Nephron (organoid): ENCODE measurements around the gene ABCC11.

Experiments used
- H3K27ac Mint-ChIP-seq, 3 experiments: 2 replicates each; pipeline ENCODE4 v1.8.0; 2020; ENCODE audit warnings: mixed read lengths in 3 of 3, mild to moderate bottlenecking in 2 of 3, moderate library complexity in 1 of 3
- H3K27me3 Mint-ChIP-seq: 2 replicates; pipeline ENCODE4 v1.8.0; 2021; ENCODE audit warnings: low read depth, mild to moderate bottlenecking, moderate library complexity, mixed read lengths
- H3K36me3 Mint-ChIP-seq: 2 replicates; pipeline ENCODE4 v1.8.0; 2020; ENCODE audit warnings: low read depth, mixed read lengths
- H3K4me1 Mint-ChIP-seq: 2 replicates; pipeline ENCODE4 v1.8.0; 2020; ENCODE audit warnings: mixed read lengths
- H3K4me3 Mint-ChIP-seq, 3 experiments: 2 replicates each; pipeline ENCODE4 v1.8.0; 2020; ENCODE audit warnings: mild to moderate bottlenecking in 3 of 3, mixed read lengths in 3 of 3, moderate library complexity in 2 of 3
- H3K9me3 Mint-ChIP-seq: 2 replicates; pipeline ENCODE4 v1.8.0; 2020; ENCODE audit warnings: mixed read lengths
- TF ChIP-seq, protein P1 (sequence below), 3 experiments: fragments of 200-600 bp; sonication (generic); IDR thresholded peaks; one replicate each; pipeline ENCODE4 v1.5.0; 2021; ENCODE audit warnings: antibody characterized with exemption in 3 of 3; ENCODE audit not compliant: unreplicated experiment in 3 of 3

Gene ABCC11

DNA sequence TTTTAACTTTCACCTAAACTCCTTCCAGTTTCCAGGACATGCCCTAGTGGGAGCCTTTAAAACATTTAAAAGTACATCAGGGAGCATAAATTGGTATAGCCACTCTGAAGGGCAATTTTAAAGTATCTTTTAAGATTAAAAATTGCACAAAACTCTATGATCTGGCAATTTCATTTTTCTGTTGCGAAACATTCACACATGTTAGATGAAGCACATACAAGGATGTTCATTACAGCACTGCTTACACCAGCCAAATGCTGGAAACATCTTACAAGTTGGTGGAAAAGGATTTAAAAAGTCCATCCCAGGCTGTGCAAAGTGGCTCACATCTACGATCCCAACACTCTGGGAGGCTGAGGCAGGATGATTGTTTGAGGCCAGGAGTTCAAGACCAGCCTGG is 29.6 kb downstream of the ABCC11 start:
- no peaks in the 10 kb centered on the region for H3K4me1 Mint-ChIP-seq
- H3K36me3 Mint-ChIP-seq: no peaks in the 10 kb centered on the region
- H3K9me3 Mint-ChIP-seq: no peaks in the 10 kb centered on the region
- H3K27ac Mint-ChIP-seq: no peak overlapping the region
- TF ChIP-seq, protein P1, sequence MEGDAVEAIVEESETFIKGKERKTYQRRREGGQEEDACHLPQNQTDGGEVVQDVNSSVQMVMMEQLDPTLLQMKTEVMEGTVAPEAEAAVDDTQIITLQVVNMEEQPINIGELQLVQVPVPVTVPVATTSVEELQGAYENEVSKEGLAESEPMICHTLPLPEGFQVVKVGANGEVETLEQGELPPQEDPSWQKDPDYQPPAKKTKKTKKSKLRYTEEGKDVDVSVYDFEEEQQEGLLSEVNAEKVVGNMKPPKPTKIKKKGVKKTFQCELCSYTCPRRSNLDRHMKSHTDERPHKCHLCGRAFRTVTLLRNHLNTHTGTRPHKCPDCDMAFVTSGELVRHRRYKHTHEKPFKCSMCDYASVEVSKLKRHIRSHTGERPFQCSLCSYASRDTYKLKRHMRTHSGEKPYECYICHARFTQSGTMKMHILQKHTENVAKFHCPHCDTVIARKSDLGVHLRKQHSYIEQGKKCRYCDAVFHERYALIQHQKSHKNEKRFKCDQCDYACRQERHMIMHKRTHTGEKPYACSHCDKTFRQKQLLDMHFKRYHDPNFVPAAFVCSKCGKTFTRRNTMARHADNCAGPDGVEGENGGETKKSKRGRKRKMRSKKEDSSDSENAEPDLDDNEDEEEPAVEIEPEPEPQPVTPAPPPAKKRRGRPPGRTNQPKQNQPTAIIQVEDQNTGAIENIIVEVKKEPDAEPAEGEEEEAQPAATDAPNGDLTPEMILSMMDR (IDR thresholded peaks at IDR 0.05; ENCODE audit: unreplicated experiment in 3 of 3): no peak
- peaks cover 3% of the 10 kb centered on the region for H3K27me3 Mint-ChIP-seq
- H3K4me3 Mint-ChIP-seq: no peak overlapping the region

- no peak overlapping the region for H3K4me3 Mint-ChIP-seq
- no peak overlapping the region for H3K27ac Mint-ChIP-seq
- TF ChIP-seq, protein P1 (IDR thresholded peaks at IDR 0.05; ENCODE audit: unreplicated experiment in 3 of 3): no peak
- H3K36me3 Mint-ChIP-seq: no peaks in the 10 kb centered on the region
- no peaks in the 10 kb centered on the region for H3K9me3 Mint-ChIP-seq
- H3K4me1 Mint-ChIP-seq: no peaks in the 10 kb centered on the region
- H3K27me3 Mint-ChIP-seq: peaks cover 2% of the 10 kb centered on the region
Observed at GRCh38 chr16:48215738-48216137, 31.6 kb downstream of the ABCC11 start.

- no peaks in the 10 kb centered on the region for H3K9me3 Mint-ChIP-seq
- H3K27me3 Mint-ChIP-seq: peaks cover 12% of the 10 kb centered on the region
- no peaks in the 10 kb centered on the region for H3K4me1 Mint-ChIP-seq
- H3K4me3 Mint-ChIP-seq: no peak overlapping the region
- TF ChIP-seq, protein P1 (IDR thresholded peaks at IDR 0.05; ENCODE audit: unreplicated experiment in 3 of 3): no peak
- H3K27ac Mint-ChIP-seq: no peak overlapping the region
- H3K36me3 Mint-ChIP-seq: no peaks in the 10 kb centered on the region
Observed at GRCh38 chr16:48212033-48212432, 35.3 kb downstream of the ABCC11 start.

DNA sequence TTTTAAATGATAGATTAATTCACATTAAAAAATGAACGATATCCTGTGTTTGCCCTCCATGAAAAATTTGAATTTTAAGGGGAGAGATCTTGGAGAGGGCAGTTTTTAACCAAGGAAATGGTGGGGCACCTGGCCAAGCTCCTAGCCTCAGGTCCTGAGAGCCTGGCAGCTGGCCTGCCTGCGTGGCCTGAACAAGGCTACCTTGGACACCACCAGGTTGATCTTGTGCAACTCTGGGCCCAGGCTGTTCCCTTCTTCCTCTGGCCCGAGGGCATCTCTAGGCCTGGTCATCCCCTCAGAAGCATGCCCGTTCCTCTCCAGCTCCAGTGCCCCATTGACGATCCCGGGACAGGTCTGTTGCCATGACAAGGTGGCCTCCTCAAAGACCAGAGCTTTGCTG is 36.6 kb downstream of the ABCC11 start:
- no peak overlapping the region for H3K4me3 Mint-ChIP-seq
- TF ChIP-seq, protein P1 (IDR thresholded peaks at IDR 0.05; ENCODE audit: unreplicated experiment in 3 of 3): no peak
- peaks cover 15% of the 10 kb centered on the region for H3K27me3 Mint-ChIP-seq

GRCh38 chr16:48206594-48207242 is 40.6 kb downstream of the ABCC11 start:
- Mint-ChIP-seq H3K36me3 (no peaks in the 10 kb centered on the region), H3K27ac (no peak overlapping the region), H3K9me3 (no peaks in the 10 kb centered on the region), H3K4me1 (no peaks in the 10 kb centered on the region), H3K4me3 (no peak overlapping the region), H3K27me3 (peaks cover 15% of the 10 kb centered on the region)
- TF ChIP-seq, protein P1 (IDR thresholded peaks at IDR 0.05; ENCODE audit: unreplicated experiment in 3 of 3): no peak

More for the DNA sequence above, 36.6 kb downstream of the ABCC11 start:
- no peaks in the 10 kb centered on the region for H3K9me3 Mint-ChIP-seq
- H3K36me3 Mint-ChIP-seq: no peaks in the 10 kb centered on the region
- H3K4me1 Mint-ChIP-seq: no peaks in the 10 kb centered on the region
- H3K27ac Mint-ChIP-seq: no peak overlapping the region

- H3K9me3 Mint-ChIP-seq: no peaks in the 10 kb centered on the region
- H3K4me1 Mint-ChIP-seq: no peaks in the 10 kb centered on the region
- TF ChIP-seq, protein P1 (IDR thresholded peaks at IDR 0.05; ENCODE audit: unreplicated experiment in 3 of 3): no peak
- no peak overlapping the region for H3K4me3 Mint-ChIP-seq
- no peaks in the 10 kb centered on the region for H3K36me3 Mint-ChIP-seq
- H3K27me3 Mint-ChIP-seq: peaks cover 12% of the 10 kb centered on the region
- H3K27ac Mint-ChIP-seq: no peak overlapping the region
Observed at GRCh38 chr16:48204825-48205151, 42.6 kb downstream of the ABCC11 start.
